ENCODE results near the gene CFAP46. TPM values are rescaled to one million over a fixed set of nuclear protein-coding genes. Genes with fewer than 3 reads are reported as not detected.
A peak's percentile ranks its signal among the peaks of the same experiment; 100 is the strongest.

The CFAP46 gene
- polyA plus RNA-seq, 3 donors from 2014 or later: not detected

DNA sequence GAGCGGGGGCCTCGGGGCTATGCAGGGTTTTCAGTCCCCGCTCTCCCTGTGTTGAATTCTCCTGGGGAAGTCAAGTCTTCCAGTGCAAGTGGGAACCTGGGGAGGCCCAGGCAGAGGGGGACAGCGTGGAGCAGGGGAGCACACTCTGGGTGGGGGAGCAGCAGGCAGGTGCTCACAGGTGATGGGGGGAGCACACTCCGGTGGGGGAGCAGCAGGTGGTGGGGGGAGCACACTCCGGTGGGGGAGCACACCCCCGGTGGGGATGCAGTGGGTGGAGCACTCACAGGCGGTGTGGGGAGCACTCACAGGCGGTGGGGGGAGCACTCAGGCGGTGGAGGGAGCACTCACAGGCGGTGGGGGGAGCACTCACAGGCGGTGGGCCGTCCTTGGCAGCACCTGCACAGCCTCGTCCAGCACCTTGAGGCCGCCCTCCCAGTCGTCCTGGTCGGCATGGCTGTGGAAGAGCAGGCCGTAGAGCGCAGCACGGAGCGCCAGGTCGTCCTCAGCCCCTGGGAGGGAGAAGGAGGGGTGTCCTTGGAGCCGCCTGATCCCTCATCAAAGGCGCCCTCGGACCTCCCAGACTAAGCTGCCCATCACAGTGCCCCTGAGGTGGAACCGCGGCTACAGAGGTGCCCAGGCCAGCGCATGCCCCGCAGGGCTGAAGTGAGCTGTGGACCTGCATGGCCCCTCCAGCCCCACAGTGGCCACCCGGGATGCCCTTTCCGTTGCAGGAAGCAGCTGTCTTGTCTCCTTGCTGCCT lies 56.7 kb downstream of the CFAP46 start:
- Mint-ChIP-seq H3K36me3 (no peaks in the 10 kb centered on the region), H3K27me3 (ENCODE audit: low read depth in 3 of 3) (peaks cover 2 to 3% (median 2%) of the 10 kb centered on the region in 3 donors), H3K27ac (no peak overlapping the region), H3K9me3 (no peaks in the 10 kb centered on the region), H3K4me3 (no peak overlapping the region), H3K4me1 (no peaks in the 10 kb centered on the region)
- DNase-seq: no peak

DNA sequence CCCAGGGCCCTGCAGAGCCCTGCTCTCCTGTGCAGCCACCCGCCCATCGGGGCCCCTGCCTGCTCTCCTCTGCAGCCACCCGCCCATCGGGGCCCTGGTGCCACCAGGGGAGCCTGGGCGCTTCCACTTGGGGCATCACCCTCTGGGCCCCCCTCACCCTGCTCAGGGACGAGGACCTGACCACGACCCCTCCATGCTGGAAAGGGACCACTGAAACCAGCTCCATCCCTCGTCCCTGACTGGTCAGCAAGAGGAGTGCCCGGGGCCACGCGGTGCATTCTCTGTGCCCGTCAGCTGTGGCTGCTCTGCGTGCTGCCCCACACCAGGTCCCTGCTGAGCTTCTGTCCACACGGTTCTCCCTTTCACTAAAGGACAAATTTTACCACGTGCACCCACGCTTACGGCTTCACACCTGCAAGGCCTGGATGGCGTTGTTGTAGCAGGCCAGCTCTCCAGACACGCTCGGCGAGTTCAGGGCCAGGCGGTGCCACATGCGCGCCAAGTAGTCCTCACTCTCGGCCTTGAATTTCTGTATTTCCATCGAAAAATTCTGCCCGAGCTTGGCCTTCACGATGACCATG lies 57.6 kb downstream of the CFAP46 start:
- DNase-seq: no peak
- H3K4me3 Mint-ChIP-seq: no peak overlapping the region
- H3K36me3 Mint-ChIP-seq: no peaks in the 10 kb centered on the region
- peaks cover 2 to 3% (median 2%) of the 10 kb centered on the region in 3 donors for H3K27me3 Mint-ChIP-seq (ENCODE audit: low read depth in 3 of 3)
- H3K4me1 Mint-ChIP-seq: no peaks in the 10 kb centered on the region
- no peaks in the 10 kb centered on the region for H3K9me3 Mint-ChIP-seq
- H3K27ac Mint-ChIP-seq: no peak overlapping the region

DNA sequence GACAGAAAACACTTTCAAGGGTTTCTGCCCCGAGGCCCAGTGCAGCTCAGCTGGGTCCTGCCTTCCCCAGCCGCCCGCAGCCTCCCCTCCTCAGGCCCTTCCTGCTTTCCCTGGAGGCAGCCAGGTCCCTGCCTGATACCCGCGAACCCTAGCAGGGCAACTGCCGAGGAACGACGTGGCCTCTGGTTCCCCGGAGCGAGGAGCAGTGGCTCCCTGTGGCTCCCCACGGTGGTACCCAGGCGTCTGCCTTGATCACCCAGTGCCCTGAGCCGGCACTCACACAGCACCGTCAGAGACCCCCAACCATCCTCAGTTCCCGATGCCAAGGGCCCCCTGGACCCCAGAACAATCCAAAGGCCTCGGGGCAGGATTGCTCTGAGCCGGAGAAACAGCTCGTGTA lies 58.3 kb downstream of the CFAP46 start:
- H3K36me3 Mint-ChIP-seq: no peaks in the 10 kb centered on the region
- DNase-seq: no peak
- peaks cover 2 to 3% (median 2%) of the 10 kb centered on the region in 3 donors for H3K27me3 Mint-ChIP-seq (ENCODE audit: low read depth in 3 of 3)
- H3K27ac Mint-ChIP-seq: no peak overlapping the region
- H3K4me1 Mint-ChIP-seq: no peaks in the 10 kb centered on the region
- no peak overlapping the region for H3K4me3 Mint-ChIP-seq
- no peaks in the 10 kb centered on the region for H3K9me3 Mint-ChIP-seq

- peaks cover 2 to 3% (median 2%) of the 10 kb centered on the region in 3 donors for H3K27me3 Mint-ChIP-seq (ENCODE audit: low read depth in 3 of 3)
- no peak overlapping the region for H3K4me3 Mint-ChIP-seq
- H3K9me3 Mint-ChIP-seq: no peaks in the 10 kb centered on the region
- no peaks in the 10 kb centered on the region for H3K4me1 Mint-ChIP-seq
- peak overlapping the region in 1 of 6 donors; percentile 17 for H3K27ac Mint-ChIP-seq
- H3K36me3 Mint-ChIP-seq: no peaks in the 10 kb centered on the region
- DNase-seq: no peak
Observed at GRCh38 chr10:132883391-132883881, 58.9 kb downstream of the CFAP46 start.

DNA sequence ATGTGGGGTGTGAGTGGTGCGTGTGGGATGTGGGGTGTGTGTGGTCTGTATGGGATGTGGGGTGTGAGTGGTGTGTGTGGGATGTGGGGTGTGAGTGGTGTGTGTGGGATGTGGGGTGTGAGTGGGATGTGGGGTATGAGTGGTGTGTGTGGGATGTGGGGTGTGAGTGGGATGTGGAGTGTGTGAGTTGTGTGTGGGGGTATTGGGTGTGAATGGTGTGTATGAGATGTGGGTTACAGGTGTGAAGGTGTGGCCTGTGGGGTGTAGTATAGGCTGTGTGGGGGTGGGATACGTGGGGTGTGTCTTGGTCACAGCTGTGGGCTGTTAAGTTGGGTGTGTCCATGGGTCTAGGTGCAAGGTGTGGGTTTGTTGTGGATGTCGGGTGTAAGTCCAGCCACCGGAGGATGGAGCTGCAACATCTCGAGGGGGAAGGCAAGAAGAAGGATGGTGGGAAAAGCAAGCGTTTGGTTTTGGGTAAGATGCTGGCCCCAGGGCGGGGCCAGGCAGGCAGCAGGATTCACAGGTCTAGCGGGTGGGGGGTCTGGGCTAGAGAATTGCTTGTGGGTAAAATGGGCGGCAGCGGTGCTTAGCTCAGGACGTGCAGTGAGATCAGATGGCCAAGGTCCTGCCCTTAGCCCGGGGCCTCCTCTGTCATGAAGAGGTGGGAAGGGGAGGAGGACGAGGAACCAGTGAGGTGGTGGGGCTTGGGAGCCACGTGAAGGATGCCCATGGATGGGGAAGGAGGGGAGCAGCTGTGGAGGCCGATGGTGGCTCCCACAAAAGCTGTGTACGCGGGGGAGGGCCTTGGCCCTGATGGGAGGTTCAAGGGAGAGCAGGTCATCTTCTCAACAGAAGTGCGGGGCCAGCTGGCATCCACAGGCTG lies 60.1 kb downstream of the CFAP46 start:
- Mint-ChIP-seq H3K9me3 (no peaks in the 10 kb centered on the region), H3K36me3 (no peaks in the 10 kb centered on the region), H3K27me3 (ENCODE audit: low read depth in 3 of 3) (peaks cover 2 to 5% (median 4%) of the 10 kb centered on the region in 3 donors), H3K4me1 (no peaks in the 10 kb centered on the region), H3K4me3 (no peak overlapping the region), H3K27ac (peak overlapping the region in 2 of 6 donors; percentile 48 to 50)
- no peak for DNase-seq

GRCh38 chr10:132881186-132881920 lies 61.0 kb downstream of the CFAP46 start:
- Mint-ChIP-seq H3K27me3 (ENCODE audit: low read depth in 3 of 3) (peaks cover 0 to 4% (median 4%) of the 10 kb centered on the region in 3 donors), H3K4me3 (no peak overlapping the region), H3K27ac (no peak overlapping the region), H3K4me1 (no peaks in the 10 kb centered on the region), H3K9me3 (no peaks in the 10 kb centered on the region), H3K36me3 (no peaks in the 10 kb centered on the region)
- DNase-seq: no peak

DNA sequence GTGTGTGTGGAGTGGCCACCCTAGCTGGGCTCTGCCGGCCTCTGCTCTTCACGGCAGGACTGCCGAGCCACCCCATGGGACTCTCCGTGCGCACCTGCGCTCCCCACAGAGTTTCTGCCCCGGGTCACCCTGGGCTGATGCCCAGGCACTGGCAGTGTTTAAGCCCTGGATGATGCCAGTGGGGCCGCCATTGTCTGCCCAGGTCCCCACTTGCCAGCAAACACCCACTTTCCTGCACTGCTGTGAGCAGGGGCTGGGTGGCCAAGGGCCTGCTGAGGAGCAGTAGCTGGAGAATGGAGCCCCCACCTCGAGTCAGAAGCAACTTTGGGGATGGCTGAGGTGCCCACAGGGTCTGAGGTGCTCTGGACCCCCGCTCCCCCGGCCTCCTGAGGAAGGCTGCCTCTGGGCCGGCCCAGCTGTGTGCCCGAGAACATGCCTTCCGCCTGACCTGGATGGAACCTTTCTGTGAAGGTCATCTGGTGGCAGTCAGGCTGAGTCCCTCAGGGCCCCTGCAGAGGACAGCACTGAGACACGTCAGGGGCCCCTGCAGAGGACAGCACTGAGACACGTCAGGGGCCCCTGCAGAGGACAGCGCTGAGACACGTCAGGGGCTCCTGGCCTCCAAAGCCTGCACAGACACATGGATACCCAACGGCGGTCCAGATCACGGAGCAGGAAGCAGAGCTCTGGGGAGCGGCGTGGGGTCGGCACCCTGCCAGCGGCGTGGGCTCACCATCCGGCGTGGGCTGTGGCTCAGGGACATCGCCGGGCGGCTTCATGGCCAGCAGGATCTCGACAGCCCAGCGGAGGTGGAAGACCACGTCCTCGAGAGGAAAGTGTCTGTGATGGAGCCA lies 62.0 kb downstream of the CFAP46 start:
- H3K9me3 Mint-ChIP-seq: no peaks in the 10 kb centered on the region
- DNase-seq: no peak

DNA sequence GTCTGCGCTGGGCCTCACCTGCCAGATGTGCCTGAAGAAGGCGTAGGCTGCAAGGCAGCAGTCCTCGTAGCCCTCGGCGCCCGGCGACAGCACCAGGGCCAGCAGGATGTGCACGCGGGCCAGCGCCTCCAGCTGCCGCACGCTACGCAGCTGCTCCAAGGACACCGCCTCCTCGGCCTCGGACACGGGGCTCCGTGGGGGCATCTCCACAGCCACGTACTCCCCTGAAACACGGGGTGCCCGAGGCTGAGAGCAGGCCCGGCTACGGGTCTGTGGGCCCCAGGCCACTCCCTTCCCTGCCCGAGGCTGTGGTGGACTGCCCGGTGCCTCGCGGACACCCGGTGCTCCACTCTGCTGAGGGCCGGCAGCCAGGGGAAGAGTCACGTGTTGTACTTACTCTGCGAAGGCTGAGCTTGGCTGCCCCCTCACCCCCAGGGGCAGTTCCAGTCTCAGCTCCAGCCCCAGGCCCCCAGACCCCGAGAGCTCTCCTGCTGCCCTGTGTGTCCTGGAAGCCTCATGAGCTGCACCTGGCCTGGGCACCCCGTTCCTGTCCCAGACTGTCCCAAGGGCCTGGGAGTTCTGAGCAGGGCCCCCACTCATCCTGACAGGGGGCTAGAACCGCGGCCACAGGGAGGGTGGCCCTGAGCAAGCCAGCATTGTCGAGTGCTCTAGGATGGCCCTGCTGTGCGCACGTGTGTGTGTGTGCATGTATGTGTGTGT lies 62.8 kb downstream of the CFAP46 start:
- Mint-ChIP-seq H3K27me3 (ENCODE audit: low read depth in 3 of 3) (peaks cover 0 to 6% (median 4%) of the 10 kb centered on the region in 3 donors), H3K4me1 (no peaks in the 10 kb centered on the region), H3K9me3 (no peaks in the 10 kb centered on the region), H3K27ac (no peak overlapping the region), H3K36me3 (no peaks in the 10 kb centered on the region), H3K4me3 (no peak overlapping the region)
- no peak for DNase-seq

More for the DNA sequence above, 62.0 kb downstream of the CFAP46 start:
- H3K4me1 Mint-ChIP-seq: no peaks in the 10 kb centered on the region
- no peaks in the 10 kb centered on the region for H3K36me3 Mint-ChIP-seq
- no peak overlapping the region for H3K27ac Mint-ChIP-seq
- no peak overlapping the region for H3K4me3 Mint-ChIP-seq
- H3K27me3 Mint-ChIP-seq (ENCODE audit: low read depth in 3 of 3): peaks cover 0 to 6% (median 4%) of the 10 kb centered on the region in 3 donors

DNA sequence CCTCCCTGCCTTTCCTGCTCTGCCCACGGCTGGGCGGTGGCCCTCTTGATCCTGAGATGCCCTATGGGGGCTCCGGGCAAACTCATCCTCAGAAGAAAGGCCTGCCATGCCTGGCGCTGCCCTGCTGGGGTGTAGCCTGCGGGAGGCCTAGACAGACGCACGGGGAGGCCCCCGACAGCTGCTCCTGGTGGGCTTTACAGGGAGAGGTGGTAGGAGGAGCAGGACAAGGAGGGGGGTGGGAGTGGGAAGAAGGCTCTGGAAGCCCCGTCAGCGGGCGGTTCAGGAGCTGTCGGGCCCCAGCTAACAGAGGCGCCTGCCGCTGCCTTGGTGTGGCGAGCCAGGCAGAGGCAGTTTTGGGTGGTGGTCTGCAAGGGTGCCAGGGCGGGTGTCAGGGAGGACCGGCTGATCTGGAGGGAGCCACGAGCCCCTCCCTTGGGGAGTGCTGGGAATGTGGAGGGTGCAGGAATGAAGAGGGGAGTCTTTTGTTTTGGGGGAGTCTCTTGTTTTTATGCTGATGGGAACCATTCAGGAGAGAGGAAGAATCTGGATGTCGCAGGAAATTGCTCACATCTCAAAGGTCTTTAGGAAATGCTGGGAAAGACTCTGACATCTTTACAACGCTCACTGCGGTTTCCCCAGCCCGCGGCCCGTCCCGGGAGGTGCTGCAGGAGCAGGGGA lies 63.5 kb downstream of the CFAP46 start:
- DNase-seq: no peak
- Mint-ChIP-seq H3K36me3 (no peaks in the 10 kb centered on the region), H3K4me3 (no peak overlapping the region), H3K27me3 (ENCODE audit: low read depth in 3 of 3) (peaks cover 0 to 6% (median 4%) of the 10 kb centered on the region in 3 donors), H3K27ac (no peak overlapping the region), H3K9me3 (no peaks in the 10 kb centered on the region), H3K4me1 (no peaks in the 10 kb centered on the region)

- H3K9me3 Mint-ChIP-seq: no peaks in the 10 kb centered on the region
- no peak overlapping the region for H3K4me3 Mint-ChIP-seq
- H3K27ac Mint-ChIP-seq: no peak overlapping the region
- no peaks in the 10 kb centered on the region for H3K36me3 Mint-ChIP-seq
- H3K4me1 Mint-ChIP-seq: no peaks in the 10 kb centered on the region
- peaks cover 0 to 5% (median 4%) of the 10 kb centered on the region in 3 donors for H3K27me3 Mint-ChIP-seq (ENCODE audit: low read depth in 3 of 3)
- no peak for DNase-seq
Observed at GRCh38 chr10:132878091-132878729, 64.2 kb downstream of the CFAP46 start.

GRCh38 chr10:132877473-132877872 lies 64.9 kb downstream of the CFAP46 start:
- H3K4me1 Mint-ChIP-seq: no peaks in the 10 kb centered on the region
- peaks cover 0 to 5% (median 4%) of the 10 kb centered on the region in 3 donors for H3K27me3 Mint-ChIP-seq (ENCODE audit: low read depth in 3 of 3)
- H3K4me3 Mint-ChIP-seq: no peak overlapping the region
- no peak overlapping the region for H3K27ac Mint-ChIP-seq
- no peaks in the 10 kb centered on the region for H3K36me3 Mint-ChIP-seq
- DNase-seq: no peak
- H3K9me3 Mint-ChIP-seq: no peaks in the 10 kb centered on the region
